ENCODE data around the gene NOTCH2. TPM values are rescaled to one million over a fixed set of nuclear protein-coding genes. Genes with fewer than 3 reads are reported as not detected.

NOTCH2 gene
- total RNA-seq, 1 donor from 2014 or later, result 61.6 TPM

DNA sequence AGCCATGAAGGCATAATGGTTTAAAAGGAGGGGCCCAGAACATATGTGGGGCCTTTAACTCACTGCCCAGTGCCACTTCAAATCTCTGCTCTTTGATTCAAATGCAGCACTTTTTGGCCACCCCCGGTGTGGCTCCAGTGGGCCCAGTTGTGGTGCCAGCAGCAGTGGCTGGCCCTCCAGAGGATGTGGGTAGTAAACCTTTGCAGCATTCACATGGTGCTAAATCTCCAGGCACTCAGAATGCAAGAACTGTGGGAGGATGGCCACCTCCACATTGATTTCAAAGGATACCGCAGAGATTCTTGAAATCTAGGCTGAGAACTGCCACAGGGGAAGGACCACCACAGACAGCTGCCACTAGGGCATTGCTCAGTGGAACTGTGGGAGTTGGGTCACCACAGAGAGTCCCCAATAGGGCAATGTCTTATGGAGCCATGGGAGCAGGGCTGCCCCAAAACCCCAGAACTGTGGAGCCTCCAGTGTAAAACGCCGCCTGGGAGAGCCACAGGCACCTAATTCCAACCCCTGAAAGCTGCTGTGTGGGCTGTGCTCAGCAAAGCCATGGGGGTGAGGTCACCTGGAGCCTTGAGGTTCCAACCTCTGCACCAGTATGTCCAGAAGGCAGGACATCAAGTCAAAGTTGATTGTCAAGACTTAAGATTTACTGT lies 166.6 kb downstream of the NOTCH2 start:
- TF ChIP-seq, protein P1, sequence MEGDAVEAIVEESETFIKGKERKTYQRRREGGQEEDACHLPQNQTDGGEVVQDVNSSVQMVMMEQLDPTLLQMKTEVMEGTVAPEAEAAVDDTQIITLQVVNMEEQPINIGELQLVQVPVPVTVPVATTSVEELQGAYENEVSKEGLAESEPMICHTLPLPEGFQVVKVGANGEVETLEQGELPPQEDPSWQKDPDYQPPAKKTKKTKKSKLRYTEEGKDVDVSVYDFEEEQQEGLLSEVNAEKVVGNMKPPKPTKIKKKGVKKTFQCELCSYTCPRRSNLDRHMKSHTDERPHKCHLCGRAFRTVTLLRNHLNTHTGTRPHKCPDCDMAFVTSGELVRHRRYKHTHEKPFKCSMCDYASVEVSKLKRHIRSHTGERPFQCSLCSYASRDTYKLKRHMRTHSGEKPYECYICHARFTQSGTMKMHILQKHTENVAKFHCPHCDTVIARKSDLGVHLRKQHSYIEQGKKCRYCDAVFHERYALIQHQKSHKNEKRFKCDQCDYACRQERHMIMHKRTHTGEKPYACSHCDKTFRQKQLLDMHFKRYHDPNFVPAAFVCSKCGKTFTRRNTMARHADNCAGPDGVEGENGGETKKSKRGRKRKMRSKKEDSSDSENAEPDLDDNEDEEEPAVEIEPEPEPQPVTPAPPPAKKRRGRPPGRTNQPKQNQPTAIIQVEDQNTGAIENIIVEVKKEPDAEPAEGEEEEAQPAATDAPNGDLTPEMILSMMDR (IDR thresholded peaks at IDR 0.05; ENCODE audit: insufficient read depth, low read length, severe bottlenecking), result no peak
- Histone ChIP-seq H3K4me3 (ENCODE audit: low read depth, low read length) (no peak overlapping the region), H3K27me3 (ENCODE audit: control insufficient read depth, insufficient read depth, low read length) (no peaks in the 10 kb centered on the region), H3K36me3 (ENCODE audit: control insufficient read depth, insufficient read depth, low read length) (no peaks in the 10 kb centered on the region)
- DNase-seq (ENCODE audit: low read depth) (no peak), FAIRE-seq (no peak)

DNA sequence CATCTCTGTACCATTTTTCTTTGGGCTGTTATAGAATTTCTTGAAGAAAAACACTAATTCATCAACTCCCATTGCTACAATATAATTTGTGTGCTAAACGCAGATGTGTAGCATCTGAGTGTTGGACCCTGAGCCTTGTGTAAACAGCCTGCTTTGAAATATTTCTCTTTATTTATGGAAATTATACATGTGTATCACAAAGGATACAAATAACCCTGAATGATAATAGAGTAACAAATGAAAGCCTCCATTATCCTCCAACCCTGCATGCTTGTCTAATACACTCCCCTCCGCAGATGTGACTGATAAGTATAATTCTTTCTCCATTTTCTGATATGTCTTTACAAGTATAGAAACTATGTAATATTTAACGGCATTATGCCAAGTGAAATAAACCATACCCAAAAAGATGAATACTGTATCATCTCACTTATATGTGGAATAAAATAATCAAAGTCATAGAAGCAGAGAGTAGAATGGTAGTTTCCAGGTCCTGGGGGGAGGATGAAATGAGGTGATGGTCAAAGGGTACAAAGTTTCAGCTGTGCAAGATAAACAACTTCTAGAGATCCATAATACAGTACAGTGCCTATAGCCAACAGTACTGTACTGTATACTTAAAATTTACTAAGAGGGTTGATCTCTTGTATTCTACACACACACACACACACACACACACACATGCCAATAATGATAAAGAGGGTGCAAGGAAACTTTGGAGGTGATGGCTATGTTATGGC lies 170.3 kb downstream of the NOTCH2 start:
- DNase-seq (ENCODE audit: low read depth), result no peak
- TF ChIP-seq, protein P1 (IDR thresholded peaks at IDR 0.05; ENCODE audit: insufficient read depth, low read length, severe bottlenecking), result no peak
- Histone ChIP-seq H3K36me3 (ENCODE audit: control insufficient read depth, insufficient read depth, low read length) (no peaks in the 10 kb centered on the region), H3K27me3 (ENCODE audit: control insufficient read depth, insufficient read depth, low read length) (peaks cover 4% of the 10 kb centered on the region), H3K4me3 (ENCODE audit: low read depth, low read length) (no peak overlapping the region)
- no peak for FAIRE-seq

DNA sequence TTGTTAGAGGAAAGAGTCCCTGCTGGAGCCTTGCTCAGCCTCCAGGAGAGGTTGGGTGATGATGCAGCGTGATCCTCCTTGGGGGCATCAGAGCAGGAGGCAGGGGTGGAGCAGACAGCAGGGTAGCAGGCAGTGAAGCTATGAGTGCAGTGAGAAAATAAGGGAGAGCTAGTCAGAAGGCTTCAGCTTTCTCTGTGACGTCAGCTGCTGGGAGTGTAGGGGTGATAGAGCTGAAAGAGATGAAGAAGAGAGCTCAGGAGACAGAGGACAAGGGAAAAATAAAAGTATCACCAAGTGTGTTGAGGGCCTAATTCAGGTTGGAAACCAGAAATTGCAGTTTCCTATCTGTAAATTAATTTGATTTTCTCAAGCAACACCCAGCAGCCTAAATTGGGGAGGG lies 170.9 kb downstream of the NOTCH2 start:
- Histone ChIP-seq H3K27me3 (ENCODE audit: control insufficient read depth, insufficient read depth, low read length) (peaks cover 4% of the 10 kb centered on the region), H3K4me3 (ENCODE audit: low read depth, low read length) (no peak overlapping the region), H3K36me3 (ENCODE audit: control insufficient read depth, insufficient read depth, low read length) (no peaks in the 10 kb centered on the region)
- no peak for FAIRE-seq
- DNase-seq (ENCODE audit: low read depth), result no peak
- TF ChIP-seq, protein P1 (IDR thresholded peaks at IDR 0.05; ENCODE audit: insufficient read depth, low read length, severe bottlenecking), result no peak

DNA sequence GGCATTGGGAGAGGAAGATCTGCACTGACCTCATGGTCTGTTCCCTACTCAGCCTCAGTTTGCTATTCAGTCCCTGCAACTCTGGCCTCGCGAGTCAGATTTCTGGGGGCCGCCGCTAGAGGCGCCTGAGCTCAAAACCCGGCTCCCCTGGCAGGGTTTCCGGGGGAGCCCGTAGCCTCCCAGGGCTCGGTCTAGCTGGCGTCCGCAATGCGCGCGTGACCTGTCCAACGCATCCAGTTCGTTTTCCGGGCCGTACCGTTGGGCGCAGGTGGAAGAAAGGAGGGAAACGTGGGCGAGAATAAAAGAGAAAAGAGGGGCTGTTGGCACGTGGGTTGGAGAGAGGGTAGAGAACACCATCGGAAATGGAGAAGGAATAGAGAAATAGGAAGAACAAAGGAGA lies 173.2 kb downstream of the NOTCH2 start, which contains the start of gene ADAM30:
ADAM30 (minus strand) TSS at position 213 of the 400 bp plus-strand sequence; CDS start at position 34, 179 bp downstream.
- FAIRE-seq (no peak), DNase-seq (ENCODE audit: low read depth) (no peak)
- TF ChIP-seq, protein P1 (IDR thresholded peaks at IDR 0.05; ENCODE audit: insufficient read depth, low read length, severe bottlenecking), result peak; percentile 7
- no peaks in the 10 kb centered on the region for H3K36me3 ChIP-seq (ENCODE audit: control insufficient read depth, insufficient read depth, low read length)
- peaks cover 4% of the 10 kb centered on the region for H3K27me3 ChIP-seq (ENCODE audit: control insufficient read depth, insufficient read depth, low read length)
- no peak within 1 kb of the TSS for H3K4me3 ChIP-seq (ENCODE audit: low read depth, low read length)

DNA sequence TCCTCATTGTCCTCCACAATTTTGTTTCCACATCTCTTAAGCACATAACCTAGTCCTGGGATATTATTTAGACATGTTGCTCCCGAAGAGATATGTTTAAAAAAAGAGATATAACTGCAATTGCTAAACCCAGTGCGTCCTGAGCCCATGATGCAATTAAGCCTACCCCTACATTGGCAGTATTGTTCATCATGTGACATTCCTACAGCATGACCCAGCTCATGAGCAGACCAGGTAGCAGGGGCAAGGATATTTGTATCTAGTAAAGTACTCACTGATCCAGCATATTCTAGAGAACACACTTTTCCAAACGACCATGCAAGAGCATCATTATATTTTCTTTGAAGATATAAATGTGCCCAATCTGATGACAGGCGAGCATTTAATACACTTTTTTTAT lies 174.4 kb downstream of the NOTCH2 start:
- TF ChIP-seq, protein P1 (IDR thresholded peaks at IDR 0.05; ENCODE audit: insufficient read depth, low read length, severe bottlenecking), result no peak
- Histone ChIP-seq H3K4me3 (ENCODE audit: low read depth, low read length) (no peak overlapping the region), H3K36me3 (ENCODE audit: control insufficient read depth, insufficient read depth, low read length) (no peaks in the 10 kb centered on the region), H3K27me3 (ENCODE audit: control insufficient read depth, insufficient read depth, low read length) (peaks cover 4% of the 10 kb centered on the region)
- FAIRE-seq, result no peak
- DNase-seq (ENCODE audit: low read depth), result peak; percentile 42

All from bronchial epithelial cell (primary cell).